ENCODE data around the gene ASF1B. TPM values are rescaled to one million over a fixed set of nuclear protein-coding genes. Genes with fewer than 3 reads are reported as not detected.

ASF1B gene
- total RNA-seq, 1 experiment from 2014 or later = 38.4 TPM

GRCh38 chr19:14136509-14137281, at the start of gene ASF1B (continued):
- no peak for TF ChIP-seq KAT7 (CRISPR knock-in tag; IDR thresholded peaks at IDR 0.05; ENCODE audit: borderline replicate concordance)
- peak; percentile 82 for TF ChIP-seq NFYB (CRISPR knock-in tag; conservative IDR thresholded peaks at IDR 0.05; ENCODE audit: low read depth)
- TF ChIP-seq USF2 (CRISPR knock-in tag; IDR thresholded peaks at IDR 0.05) = no peak
- TF ChIP-seq SMAD3 (CRISPR knock-in tag; IDR thresholded peaks at IDR 0.05; ENCODE audit: borderline replicate concordance) = 0 out of 2 replicates have a peak, but pooled peaks have one; percentile 17
- no peak for TF ChIP-seq ZNF219 (CRISPR knock-in tag; IDR thresholded peaks at IDR 0.05; ENCODE audit: borderline replicate concordance)
- no peak for TF ChIP-seq ZNF263 (CRISPR knock-in tag; IDR thresholded peaks at IDR 0.05; ENCODE audit: low read depth)
- TF ChIP-seq, protein P1, sequence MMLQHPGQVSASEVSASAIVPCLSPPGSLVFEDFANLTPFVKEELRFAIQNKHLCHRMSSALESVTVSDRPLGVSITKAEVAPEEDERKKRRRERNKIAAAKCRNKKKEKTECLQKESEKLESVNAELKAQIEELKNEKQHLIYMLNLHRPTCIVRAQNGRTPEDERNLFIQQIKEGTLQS (CRISPR knock-in tag; conservative IDR thresholded peaks at IDR 0.05) = no peak
- no peak for TF ChIP-seq ZNF532 (CRISPR knock-in tag; IDR thresholded peaks at IDR 0.05; ENCODE audit: borderline replicate concordance)
- no peak for TF ChIP-seq FOXP1 (CRISPR knock-in tag; IDR thresholded peaks at IDR 0.05; ENCODE audit: borderline replicate concordance)
- TF ChIP-seq, protein P2, sequence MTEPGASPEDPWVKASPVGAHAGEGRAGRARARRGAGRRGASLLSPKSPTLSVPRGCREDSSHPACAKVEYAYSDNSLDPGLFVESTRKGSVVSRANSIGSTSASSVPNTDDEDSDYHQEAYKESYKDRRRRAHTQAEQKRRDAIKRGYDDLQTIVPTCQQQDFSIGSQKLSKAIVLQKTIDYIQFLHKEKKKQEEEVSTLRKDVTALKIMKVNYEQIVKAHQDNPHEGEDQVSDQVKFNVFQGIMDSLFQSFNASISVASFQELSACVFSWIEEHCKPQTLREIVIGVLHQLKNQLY (CRISPR knock-in tag; IDR thresholded peaks at IDR 0.05) = no peak
- TF ChIP-seq, protein P3, sequence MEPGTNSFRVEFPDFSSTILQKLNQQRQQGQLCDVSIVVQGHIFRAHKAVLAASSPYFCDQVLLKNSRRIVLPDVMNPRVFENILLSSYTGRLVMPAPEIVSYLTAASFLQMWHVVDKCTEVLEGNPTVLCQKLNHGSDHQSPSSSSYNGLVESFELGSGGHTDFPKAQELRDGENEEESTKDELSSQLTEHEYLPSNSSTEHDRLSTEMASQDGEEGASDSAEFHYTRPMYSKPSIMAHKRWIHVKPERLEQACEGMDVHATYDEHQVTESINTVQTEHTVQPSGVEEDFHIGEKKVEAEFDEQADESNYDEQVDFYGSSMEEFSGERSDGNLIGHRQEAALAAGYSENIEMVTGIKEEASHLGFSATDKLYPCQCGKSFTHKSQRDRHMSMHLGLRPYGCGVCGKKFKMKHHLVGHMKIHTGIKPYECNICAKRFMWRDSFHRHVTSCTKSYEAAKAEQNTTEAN (CRISPR knock-in tag; IDR thresholded peaks at IDR 0.05) = no peak; the same call in 1 of the 2 replicates
- peak; percentile 55; the same call in 1 of the 2 replicates for TF ChIP-seq ARID4B (CRISPR knock-in tag; IDR thresholded peaks at IDR 0.05; ENCODE audit: borderline replicate concordance)
- TF ChIP-seq ZNF671 (CRISPR knock-in tag; IDR thresholded peaks at IDR 0.05) = no peak
- TF ChIP-seq FOXK1 (CRISPR knock-in tag; IDR thresholded peaks at IDR 0.05) = peak; percentile 43; the same call in 1 of the 2 replicates
- TF ChIP-seq, protein P4, sequence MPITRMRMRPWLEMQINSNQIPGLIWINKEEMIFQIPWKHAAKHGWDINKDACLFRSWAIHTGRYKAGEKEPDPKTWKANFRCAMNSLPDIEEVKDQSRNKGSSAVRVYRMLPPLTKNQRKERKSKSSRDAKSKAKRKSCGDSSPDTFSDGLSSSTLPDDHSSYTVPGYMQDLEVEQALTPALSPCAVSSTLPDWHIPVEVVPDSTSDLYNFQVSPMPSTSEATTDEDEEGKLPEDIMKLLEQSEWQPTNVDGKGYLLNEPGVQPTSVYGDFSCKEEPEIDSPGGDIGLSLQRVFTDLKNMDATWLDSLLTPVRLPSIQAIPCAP (CRISPR knock-in tag; IDR thresholded peaks at IDR 0.05) = no peak
- TF ChIP-seq USF1 (CRISPR knock-in tag; IDR thresholded peaks at IDR 0.05) = peak; percentile 44; the same call in 1 of the 2 replicates
- no peak for TF ChIP-seq HMGA2 (CRISPR knock-in tag; IDR thresholded peaks at IDR 0.05)
- TF ChIP-seq EMX1 (CRISPR knock-in tag; IDR thresholded peaks at IDR 0.05) = no peak
- no peak for TF ChIP-seq NR2C2 (CRISPR knock-in tag; IDR thresholded peaks at IDR 0.05)
- TF ChIP-seq ZNF121 (CRISPR knock-in tag; IDR thresholded peaks at IDR 0.05) = no peak
- no peak for TF ChIP-seq FOXJ3 (CRISPR knock-in tag; IDR thresholded peaks at IDR 0.05; ENCODE audit: borderline replicate concordance)
- TF ChIP-seq MYBL2 (CRISPR knock-in tag; IDR thresholded peaks at IDR 0.05) = peak; percentile 65; the same call in 1 of the 2 replicates
- TF ChIP-seq CTCF (IDR thresholded peaks at IDR 0.05) = no peak; the same call in 1 of the 2 replicates

All from WTC11 (cell line).